Esophagus muscularis mucosa (tissue), 3 donors: Measurements from ENCODE around the gene THUMPD3.
A peak's percentile ranks its signal among the peaks of the same experiment; 100 is the strongest.

Experiments
- POLR2A ChIP-seq: fragments of 450-650 bp; IDR thresholded peaks from one replicate; pipeline ENCODE4 v1.6.1; 2017; ENCODE audit warnings: antibody characterized with exemption, moderate library complexity, mild to moderate bottlenecking, low read depth
- POLR2AphosphoS5 ChIP-seq, 2 donors: sonication (generic); formaldehyde crosslinking; IDR thresholded peaks; one replicate each; pipeline ENCODE4 v1.6.1; 2017; ENCODE audit warnings: antibody characterized with exemption in 2 of 2
- TF ChIP-seq, protein P1 (sequence below), 3 experiments: fragments of 200-600 bp in 2 of 3; fragments of 450-650 bp in 1 of 3; sonication (generic) in 2 of 3; IDR thresholded peaks; one replicate each; pipeline ENCODE4 v1.5.1; 2017 to 2019; ENCODE audit warnings: antibody characterized with exemption in 3 of 3, mild to moderate bottlenecking in 2 of 3, moderate library complexity in 1 of 3

DNA sequence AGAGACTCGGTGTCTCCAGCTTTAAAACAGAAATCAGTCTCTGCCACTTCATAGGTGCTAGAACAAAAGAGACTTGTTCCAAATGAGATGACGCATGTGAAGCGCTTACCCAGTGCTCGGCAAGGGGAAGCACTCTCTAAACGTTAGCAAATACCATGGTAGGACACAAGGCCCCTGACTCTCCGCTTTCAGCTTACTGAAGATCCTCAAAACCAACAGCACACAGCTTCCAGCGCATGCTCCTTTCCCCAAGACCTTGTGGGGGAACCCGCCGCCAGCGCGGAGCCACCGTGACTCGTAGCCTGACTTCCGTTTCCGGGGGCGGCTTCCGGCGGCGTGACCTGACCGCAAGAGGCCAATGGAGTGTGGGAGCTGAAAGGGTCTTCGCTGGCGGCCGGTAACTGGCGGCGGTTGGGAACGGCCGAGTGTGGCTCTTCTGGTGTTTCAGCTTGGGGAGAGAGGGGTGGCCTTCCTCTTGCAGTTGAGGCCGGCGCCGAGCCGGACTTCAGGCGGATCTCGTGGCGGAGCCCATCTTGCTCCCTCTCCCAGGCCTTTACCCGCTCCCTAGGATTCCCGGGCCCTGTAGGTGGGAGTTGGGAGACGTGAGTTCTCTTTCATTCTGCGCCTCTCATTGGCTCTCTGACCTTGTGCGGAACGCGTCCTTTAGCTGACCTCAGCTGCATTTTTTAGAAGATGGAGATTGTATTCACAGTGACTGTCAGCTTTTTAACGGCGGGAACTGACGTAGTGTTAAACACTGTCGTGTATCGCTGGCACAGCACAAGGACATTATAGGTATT is at the start of gene THUMPD3:
- TF ChIP-seq, protein P1, sequence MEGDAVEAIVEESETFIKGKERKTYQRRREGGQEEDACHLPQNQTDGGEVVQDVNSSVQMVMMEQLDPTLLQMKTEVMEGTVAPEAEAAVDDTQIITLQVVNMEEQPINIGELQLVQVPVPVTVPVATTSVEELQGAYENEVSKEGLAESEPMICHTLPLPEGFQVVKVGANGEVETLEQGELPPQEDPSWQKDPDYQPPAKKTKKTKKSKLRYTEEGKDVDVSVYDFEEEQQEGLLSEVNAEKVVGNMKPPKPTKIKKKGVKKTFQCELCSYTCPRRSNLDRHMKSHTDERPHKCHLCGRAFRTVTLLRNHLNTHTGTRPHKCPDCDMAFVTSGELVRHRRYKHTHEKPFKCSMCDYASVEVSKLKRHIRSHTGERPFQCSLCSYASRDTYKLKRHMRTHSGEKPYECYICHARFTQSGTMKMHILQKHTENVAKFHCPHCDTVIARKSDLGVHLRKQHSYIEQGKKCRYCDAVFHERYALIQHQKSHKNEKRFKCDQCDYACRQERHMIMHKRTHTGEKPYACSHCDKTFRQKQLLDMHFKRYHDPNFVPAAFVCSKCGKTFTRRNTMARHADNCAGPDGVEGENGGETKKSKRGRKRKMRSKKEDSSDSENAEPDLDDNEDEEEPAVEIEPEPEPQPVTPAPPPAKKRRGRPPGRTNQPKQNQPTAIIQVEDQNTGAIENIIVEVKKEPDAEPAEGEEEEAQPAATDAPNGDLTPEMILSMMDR (IDR thresholded peaks at IDR 0.05) = no peak
- peak; percentile 93 to 95 for TF ChIP-seq POLR2AphosphoS5 (IDR thresholded peaks at IDR 0.05)
- peak; percentile 63 for TF ChIP-seq POLR2A
